HG02571 (cell line): ENCODE measurements around the gene ZNF544.
"Not testable (repeated sequence)": the region's sequence is repeated elsewhere in the genome, so short reads cannot be mapped to it uniquely, and the experiment has no call there.

Experiments used
- ATAC-seq: cut with Tn5 transposase; IDR thresholded peaks from one replicate; pipeline ENCODE4 v1.9.1; 2021; ENCODE audit warnings: mild to moderate bottlenecking, moderate library complexity; ENCODE audit not compliant: unreplicated experiment

ZNF544 gene

GRCh38 chr19:58304748-58305064 lies 76.0 kb downstream of the ZNF544 start:
- ATAC-seq: no peak

GRCh38 chr19:58305065-58305931 lies 76.6 kb downstream of the ZNF544 start, which contains the start of gene ERVK3-1:
Gene ERVK3-1, plus strand, starts transcription at chr19:58305377. Its CDS starts 6,792 bp downstream, at chr19:58312169.
- ATAC-seq: peak; percentile 94

GRCh38 chr19:58305932-58306323 lies 77.2 kb downstream of the ZNF544 start:
- ATAC-seq: no peak

GRCh38 chr19:58307736-58308135 lies 79.0 kb downstream of the ZNF544 start:
- ATAC-seq: no peak

- not testable (repeated sequence) for ATAC-seq
Measured at GRCh38 chr19:58310685-58311084, 82.0 kb downstream of the ZNF544 start.

GRCh38 chr19:58311345-58311865 lies 82.7 kb downstream of the ZNF544 start:
- ATAC-seq: no peak
